H1 (cell line): Measurements from ENCODE around the gene HEBP1. TPM values are rescaled to one million over a fixed set of nuclear protein-coding genes. Genes with fewer than 3 reads are reported as not detected.

Experiments
- CTCF ChIA-PET: fragments of 300-600 bp; sonication (Branson Sonifier 250); formaldehyde crosslinking; loops from one replicate; lab custom pipeline; 2021; ENCODE audit not compliant: partially characterized antibody; lab: Charles Lee
- POLR2A ChIA-PET: fragments of 300-600 bp; sonication (Branson Sonifier 250); formaldehyde crosslinking; loops from one replicate; lab custom pipeline; 2021; ENCODE audit warnings: inconsistent platforms; ENCODE audit not compliant: partially characterized antibody; lab: Charles Lee
- DNase-seq, 2 experiments: peaks; one replicate each; pipeline versions ENCODE4 v3.0.0 to v3.0.0-alpha.2; 2010 to 2022; ENCODE audit warnings: low spot score in 2 of 2, low read depth in 1 of 2, mixed read lengths in 1 of 2
- FAIRE-seq: peaks from 2 replicates; lab custom pipeline; 2011; peaks lifted over from hg19 to GRCh38; lab: Jason Lieb, UNC
- H2AFZ ChIP-seq: 2 replicates; pipeline ENCODE4 v1.8.1; 2012; ENCODE audit warnings: low read length, inconsistent platforms
- H2AK5ac ChIP-seq: 2 replicates; pipeline ENCODE4 v1.6.1; 2013; ENCODE audit warnings: low read depth, low read length
- H2BK120ac ChIP-seq: replicated peaks from 2 replicates; pipeline ENCODE3; 2013; ENCODE audit warnings: low read depth, low read length, inconsistent platforms
- H2BK12ac ChIP-seq: 2 replicates; pipeline ENCODE4 v1.6.1; 2013; ENCODE audit warnings: low read depth, low read length
- H2BK15ac ChIP-seq: 2 replicates; pipeline ENCODE4 v1.6.1; 2013; ENCODE audit warnings: low read length
- H2BK20ac ChIP-seq: 2 replicates; pipeline ENCODE4 v1.6.1; 2013; ENCODE audit warnings: low read length
- H2BK5ac ChIP-seq: 2 replicates; pipeline ENCODE4 v1.6.1; 2013; ENCODE audit warnings: low read depth, low read length
- H3K14ac ChIP-seq: 2 replicates; pipeline ENCODE4 v1.6.1; 2013; ENCODE audit warnings: inconsistent platforms; ENCODE audit not compliant: insufficient read length
- H3K18ac ChIP-seq: 2 replicates; pipeline ENCODE4 v1.6.1; 2013; ENCODE audit warnings: low read length; ENCODE audit errors: extremely low read depth
- H3K23ac ChIP-seq: 2 replicates; pipeline ENCODE4 v1.6.1; 2013; ENCODE audit warnings: inconsistent platforms; ENCODE audit not compliant: insufficient read length
- H3K23me2 ChIP-seq: 2 replicates; pipeline ENCODE4 v1.6.1; 2013; ENCODE audit warnings: low read depth, low read length
- H3K27ac ChIP-seq: 2 replicates; pipeline ENCODE4 v1.6.1; 2011; ENCODE audit warnings: low read depth, low read length, inconsistent platforms
- H3K27me3 ChIP-seq, 4 experiments: replicated peaks in 1 of 4; 1 replicate in 1 of 4; 2 replicates in 3 of 4; pipeline versions ENCODE4 v1.6.1 to v1.8.1; 2011 to 2013; ENCODE audit warnings: low read length in 3 of 4, mild to moderate bottlenecking in 3 of 4, inconsistent platforms in 2 of 4, mixed read lengths in 2 of 4, moderate library complexity in 1 of 4; ENCODE audit not compliant: control insufficient read depth in 3 of 4, insufficient read depth in 3 of 4; ENCODE audit errors: extremely low read depth in 1 of 4
- H3K36me3 ChIP-seq, 4 experiments: 2 replicates each; pipeline versions ENCODE4 v1.6.1 to v1.8.1; 2011 to 2013; ENCODE audit warnings: mild to moderate bottlenecking in 4 of 4, low read length in 3 of 4, moderate library complexity in 2 of 4, control low read depth in 1 of 4, inconsistent platforms in 1 of 4; ENCODE audit not compliant: insufficient read depth in 4 of 4, control insufficient read depth in 2 of 4
- H3K4ac ChIP-seq: replicated peaks from 2 replicates; pipeline ENCODE3; 2013; ENCODE audit warnings: low read length, low read depth, mixed read lengths, inconsistent platforms; ENCODE audit not compliant: insufficient read length
- H3K4me1 ChIP-seq, 4 experiments: replicated peaks in 1 of 4; 1 replicate in 1 of 4; 2 replicates in 3 of 4; pipeline versions ENCODE4 v1.6.1 to v1.8.1; 2011 to 2013; ENCODE audit warnings: low read length in 3 of 4, inconsistent platforms in 2 of 4, mixed read lengths in 1 of 4; ENCODE audit not compliant: insufficient read depth in 4 of 4, control insufficient read depth in 3 of 4
- H3K4me2 ChIP-seq, 2 experiments: 2 replicates each; pipeline versions ENCODE4 v1.6.1 to v1.8.1; 2011 to 2013; ENCODE audit warnings: low read depth in 2 of 2, low read length in 2 of 2, control low read depth in 1 of 2, inconsistent platforms in 1 of 2, mild to moderate bottlenecking in 1 of 2; ENCODE audit not compliant: insufficient read depth in 1 of 2
- H3K4me3 ChIP-seq, 4 experiments: fragments of 200-600, 300-600 bp in 1 of 4; sonication (generic), shearing (Covaris generic), sonication (Bioruptor Twin) in 1 of 4; 2 replicates each; pipeline versions ENCODE4 v1.5.1 to v1.8.1; 2011 to 2016; ENCODE audit warnings: low read length in 4 of 4, low read depth in 3 of 4, control low read depth in 2 of 4, inconsistent platforms in 2 of 4, mild to moderate bottlenecking in 2 of 4, mixed read lengths in 1 of 4, moderate library complexity in 1 of 4; ENCODE audit not compliant: insufficient read depth in 2 of 4; ENCODE audit errors: extremely low read depth in 1 of 4
- H3K56ac ChIP-seq: replicated peaks from 2 replicates; pipeline ENCODE3; 2013; ENCODE audit warnings: low read depth, mild to moderate bottlenecking, mixed read lengths, low read length, inconsistent platforms; ENCODE audit not compliant: insufficient read length
- H3K79me1 ChIP-seq: 2 replicates; pipeline ENCODE4 v1.6.1; 2013; ENCODE audit warnings: low read depth, low read length, control low read depth
- H3K79me2 ChIP-seq, 2 experiments: 2 replicates each; pipeline versions ENCODE4 v1.6.1 to v1.8.1; 2012 to 2013; ENCODE audit warnings: low read length in 2 of 2, mild to moderate bottlenecking in 2 of 2, inconsistent platforms in 1 of 2; ENCODE audit not compliant: insufficient read depth in 2 of 2, control insufficient read depth in 1 of 2
- H3K9ac ChIP-seq, 4 experiments: replicated peaks in 1 of 4; 1 replicate in 1 of 4; 2 replicates in 3 of 4; pipeline versions ENCODE4 v1.6.1 to v1.8.1; 2011 to 2013; ENCODE audit warnings: low read depth in 3 of 4, low read length in 3 of 4, control low read depth in 2 of 4, mild to moderate bottlenecking in 2 of 4, moderate library complexity in 2 of 4, inconsistent platforms in 1 of 4; ENCODE audit errors: extremely low read depth in 1 of 4
- H3K9me3 ChIP-seq, 2 experiments: 2 replicates each; pipeline versions ENCODE4 v1.6.1 to v1.8.1; 2012 to 2013; ENCODE audit warnings: mild to moderate bottlenecking in 2 of 2, moderate library complexity in 2 of 2, control low read depth in 1 of 2, inconsistent platforms in 1 of 2, low read depth in 1 of 2, low read length in 1 of 2, mixed read lengths in 1 of 2; ENCODE audit not compliant: insufficient read depth in 2 of 2
- H4K20me1 ChIP-seq, 2 experiments: replicated peaks in 1 of 2; 2 replicates each; pipeline versions ENCODE3 to v1.8.1; 2011 to 2013; ENCODE audit warnings: inconsistent platforms in 2 of 2, low read length in 2 of 2, mild to moderate bottlenecking in 1 of 2; ENCODE audit not compliant: insufficient read depth in 2 of 2, control insufficient read depth in 1 of 2
- H4K5ac ChIP-seq: 2 replicates; pipeline ENCODE4 v1.6.1; 2013; ENCODE audit warnings: low read length, low read depth, mixed read lengths, inconsistent platforms; ENCODE audit not compliant: insufficient read length
- H4K8ac ChIP-seq: 2 replicates; pipeline ENCODE4 v1.8.0; 2013; ENCODE audit warnings: mild to moderate bottlenecking, moderate library complexity, low read length, inconsistent platforms; ENCODE audit not compliant: insufficient read depth; ENCODE audit errors: extremely low read depth
- H4K91ac ChIP-seq: replicated peaks from 2 replicates; pipeline ENCODE3; 2013; ENCODE audit warnings: low read length, mixed read lengths, inconsistent platforms; ENCODE audit not compliant: insufficient read length
- BACH1 ChIP-seq: IDR thresholded peaks from 2 replicates; pipeline ENCODE4 v1.6.1; 2012; ENCODE audit warnings: low read length, improper control_type of control experiment
- EP300 ChIP-seq, 2 experiments: IDR thresholded peaks; 1 replicate in 1 of 2; 2 replicates in 1 of 2; pipeline ENCODE4 v1.6.1; 2011 to 2012; ENCODE audit warnings: low read depth in 2 of 2, low read length in 2 of 2, mild to moderate bottlenecking in 2 of 2, borderline replicate concordance in 1 of 2, inconsistent platforms in 1 of 2, moderate library complexity in 1 of 2
- RBBP5 ChIP-seq: IDR thresholded peaks from 2 replicates; pipeline ENCODE4 v1.7.1; 2012; ENCODE audit warnings: low read depth, mild to moderate bottlenecking, inconsistent platforms, low read length, moderate library complexity, borderline replicate concordance
- WGBS, 2 experiments: shearing (Covaris generic) in 1 of 2; methylation state at CpG; one replicate each; pipeline versions ENCODE4 v1.1.6 to v1.1.7; 2013 to 2015; ENCODE audit warnings: low lambda C conversion rate in 2 of 2, mixed read lengths in 2 of 2, inconsistent platforms in 1 of 2, low coverage in 1 of 2, missing lambda C conversion rate in 1 of 2; ENCODE audit not compliant: insufficient replicate concordance in 2 of 2, insufficient coverage in 1 of 2, insufficient read length in 1 of 2; ENCODE audit errors: extremely low coverage in 1 of 2, missing lambda C conversion rate in 1 of 2; 5-methylcytosine and 5-hydroxymethylcytosine counted together
- polyA plus RNA-seq, 7 experiments: library from polyadenylated mRNA; depleted of rRNA in 3 of 7; stranded (reverse) in 5 of 7; unstranded in 2 of 7; fragments of >200 nt in 5 of 7; fragments of 200-250 nt in 2 of 7; gene quantifications; 1 replicate in 5 of 7; 2 replicates in 1 of 7; 4 replicates in 1 of 7; pipeline versions ENCODE4 v1.2.1 to v1.2.3, GENCODE V29; 2011 to 2013; ENCODE audit warnings: missing spikeins in 2 of 7, mixed read lengths in 2 of 7
- total RNA-seq: library from RNA; stranded (reverse); fragmentation: NEBNext Ultra II Directional; extraction: Animal tissue kit (Norgen Biotek cat#: 25700); gene quantifications from 2 replicates; pipeline ENCODE4 v1.2.1, GENCODE V29; 2021
- TF ChIP-seq, protein P1 (sequence below): IDR thresholded peaks from 2 replicates; pipeline ENCODE4 v1.6.1; 2012; ENCODE audit warnings: low read length, inconsistent platforms

The HEBP1 gene
- total and polyA plus RNA-seq, 2 of the 8 experiments (the other 6 are each of a cell fraction or from before 2014, with no cell fraction given), result 30.8 to 56.1 TPM

DNA sequence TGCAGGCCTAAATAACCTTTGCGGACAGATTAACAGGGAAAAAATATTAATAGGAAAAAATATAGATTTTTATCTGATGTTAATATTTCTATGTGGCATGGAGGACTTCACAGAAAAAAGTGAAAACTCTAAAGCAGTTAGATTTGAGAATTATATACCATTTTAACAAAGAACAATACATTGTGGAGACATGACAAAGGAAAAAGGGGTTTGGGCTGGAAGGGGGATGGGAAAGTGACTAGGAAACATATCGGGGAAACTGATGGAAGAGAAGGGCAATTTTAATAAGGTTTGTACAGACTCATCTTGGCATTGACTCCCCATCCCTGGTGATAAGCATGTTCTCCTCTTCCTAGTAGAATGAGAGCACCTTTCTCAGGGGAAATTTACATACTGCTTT is 27.0 kb downstream of the HEBP1 start:
- Histone ChIP-seq H3K14ac (no peak overlapping the region), H3K23ac (no peak overlapping the region), H2BK12ac (no peak overlapping the region), H3K9ac (no peak overlapping the region), H4K20me1 (no peaks in the 10 kb centered on the region), H3K36me3 (peaks cover 11 to 39% (median 24%) of the 10 kb centered on the region in 4 experiments), H3K23me2 (no peaks in the 10 kb centered on the region), H3K9me3 (peaks cover 7 to 12% of the 10 kb centered on the region in 2 experiments; a peak in 2 of 4 replicates), H3K4me1 (no peaks in the 10 kb centered on the region), H3K18ac (no peak overlapping the region), H2BK15ac (no peak overlapping the region), H4K5ac (no peak overlapping the region), H3K4ac (no peak overlapping the region), H3K27me3 (no peaks in the 10 kb centered on the region), H2AK5ac (no peak overlapping the region), H3K4me3 (no peak overlapping the region), H2BK5ac (no peak overlapping the region), H2BK120ac (no peak overlapping the region), H4K91ac (no peak overlapping the region), H2BK20ac (no peak overlapping the region), H2AFZ (no peak overlapping the region), H3K56ac (no peak overlapping the region), H3K27ac (no peak overlapping the region), H3K4me2 (no peak overlapping the region), H4K8ac (no peak overlapping the region), H3K79me1 (no peaks in the 10 kb centered on the region), H3K79me2 (no peaks in the 10 kb centered on the region)
- ChIA-PET CTCF (interaction anchor here (0.9 to 5.8 kb wide), 6 partner anchors 7 to 135 kb away, joined by 3 to 60 read pairs (median 4); partner anchors contain the start of gene FAM234B), POLR2A (interaction anchor here (0.6 kb wide), 1 partner anchor 1486 kb away, joined by 3 read pairs; no protein-coding TSS in a partner anchor)
- DNase-seq, result no peak
- no peak for FAIRE-seq
- 94% methylated on average over 2 of the region's 2 CpGs; no CpG with 5 or more reads in 1 of the 2 experiments for whole genome bisulfite sequencing, 2 experiments
- TF ChIP-seq, protein P1, sequence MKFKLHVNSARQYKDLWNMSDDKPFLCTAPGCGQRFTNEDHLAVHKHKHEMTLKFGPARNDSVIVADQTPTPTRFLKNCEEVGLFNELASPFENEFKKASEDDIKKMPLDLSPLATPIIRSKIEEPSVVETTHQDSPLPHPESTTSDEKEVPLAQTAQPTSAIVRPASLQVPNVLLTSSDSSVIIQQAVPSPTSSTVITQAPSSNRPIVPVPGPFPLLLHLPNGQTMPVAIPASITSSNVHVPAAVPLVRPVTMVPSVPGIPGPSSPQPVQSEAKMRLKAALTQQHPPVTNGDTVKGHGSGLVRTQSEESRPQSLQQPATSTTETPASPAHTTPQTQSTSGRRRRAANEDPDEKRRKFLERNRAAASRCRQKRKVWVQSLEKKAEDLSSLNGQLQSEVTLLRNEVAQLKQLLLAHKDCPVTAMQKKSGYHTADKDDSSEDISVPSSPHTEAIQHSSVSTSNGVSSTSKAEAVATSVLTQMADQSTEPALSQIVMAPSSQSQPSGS, result no peak
- no peak for TF ChIP-seq BACH1
- TF ChIP-seq EP300 (IDR thresholded peaks at IDR 0.05; ENCODE audit: borderline replicate concordance in 1 of 2, low read depth in 2 of 2, low read length in 2 of 2), result no peak
- no peak for TF ChIP-seq RBBP5
